ENCODE data around the gene VPS16.
"Not testable (repeated sequence)": the region's sequence is repeated elsewhere in the genome, so short reads cannot be mapped to it uniquely, and the experiment has no call there.

Gene VPS16

GRCh38 chr20:2872459-2873009 lies 32.0 kb downstream of the VPS16 start:
- DNase-seq, result no peak

DNA sequence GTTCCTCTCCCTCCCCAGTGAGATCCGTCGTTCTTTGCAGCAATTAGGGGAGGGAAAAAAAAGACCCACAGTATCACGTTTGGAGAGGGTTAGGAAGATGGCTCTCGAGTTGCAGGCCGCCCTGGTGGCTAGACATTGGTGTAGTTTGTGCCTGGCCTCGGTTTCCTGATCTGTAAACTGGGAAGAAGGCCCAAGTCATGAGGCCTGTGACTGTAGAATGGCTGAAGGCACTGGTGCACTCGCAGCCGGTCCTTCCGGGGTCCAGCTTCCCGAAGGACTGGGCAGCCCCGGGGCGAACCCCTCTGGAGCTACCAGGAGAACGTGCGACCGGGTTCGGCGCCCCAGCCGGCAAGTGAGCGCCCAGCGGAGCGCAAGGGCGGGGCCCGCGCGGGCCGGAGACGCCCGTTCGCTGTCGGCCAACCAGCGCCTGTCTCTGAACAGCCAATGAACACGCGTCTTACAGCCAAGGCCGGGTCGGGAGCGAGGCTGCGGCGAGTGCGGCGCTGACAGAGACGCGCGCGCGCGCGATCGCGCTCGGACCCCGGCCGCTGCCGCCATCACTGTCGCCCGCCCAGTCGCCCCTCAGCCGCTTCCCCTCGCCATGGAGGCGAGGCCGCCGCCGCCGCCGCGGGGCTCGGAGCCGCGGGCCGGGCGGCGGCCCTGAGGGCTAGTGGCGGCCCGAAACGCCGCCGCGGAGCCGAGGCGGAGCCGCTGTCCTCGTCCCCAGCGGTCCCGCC lies 32.6 kb downstream of the VPS16 start, which contains the start of gene PTPRA:
Gene PTPRA, plus strand, starts transcription at position 472 of the 737 bp plus-strand sequence. CDS start 90,797 bp downstream, outside the sequence.
- peak; percentile 93 for DNase-seq

DNA sequence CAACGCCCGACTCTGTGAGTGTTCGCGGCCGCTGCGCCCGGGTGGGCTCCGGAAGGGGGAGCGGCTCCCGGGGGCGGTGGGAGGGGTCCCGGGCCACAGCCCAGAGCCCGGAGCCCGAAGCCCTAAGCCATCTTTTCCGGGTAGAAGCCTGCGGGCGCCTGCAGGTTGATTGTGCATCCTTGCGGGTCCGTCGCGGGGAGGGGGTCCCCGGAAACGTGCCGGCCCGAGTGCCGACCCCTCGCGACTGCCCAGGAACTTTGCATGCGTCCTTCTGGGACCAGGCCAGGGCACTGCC lies 33.1 kb downstream of the VPS16 start:
- peak; percentile 81 for DNase-seq

DNA sequence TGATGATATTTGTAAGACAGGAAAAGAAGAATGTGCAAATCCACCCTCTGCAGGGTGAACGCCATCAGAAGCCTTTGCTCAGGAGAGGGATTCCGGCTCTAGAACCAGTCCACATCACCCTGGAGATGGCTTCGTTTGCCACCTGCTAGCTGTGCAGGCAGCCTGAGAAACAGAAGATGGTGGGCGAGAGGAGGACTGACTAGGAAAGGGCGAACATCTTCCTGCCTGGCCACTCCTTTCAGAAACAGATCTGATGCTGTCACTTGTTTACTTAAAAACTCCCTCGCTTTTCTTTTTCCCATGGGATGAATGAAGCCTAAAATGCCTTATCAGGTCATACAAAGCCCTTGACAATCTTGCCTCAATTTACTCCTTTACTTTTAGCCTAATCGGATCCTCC lies 33.9 kb downstream of the VPS16 start:
- DNase-seq, result no peak

DNA sequence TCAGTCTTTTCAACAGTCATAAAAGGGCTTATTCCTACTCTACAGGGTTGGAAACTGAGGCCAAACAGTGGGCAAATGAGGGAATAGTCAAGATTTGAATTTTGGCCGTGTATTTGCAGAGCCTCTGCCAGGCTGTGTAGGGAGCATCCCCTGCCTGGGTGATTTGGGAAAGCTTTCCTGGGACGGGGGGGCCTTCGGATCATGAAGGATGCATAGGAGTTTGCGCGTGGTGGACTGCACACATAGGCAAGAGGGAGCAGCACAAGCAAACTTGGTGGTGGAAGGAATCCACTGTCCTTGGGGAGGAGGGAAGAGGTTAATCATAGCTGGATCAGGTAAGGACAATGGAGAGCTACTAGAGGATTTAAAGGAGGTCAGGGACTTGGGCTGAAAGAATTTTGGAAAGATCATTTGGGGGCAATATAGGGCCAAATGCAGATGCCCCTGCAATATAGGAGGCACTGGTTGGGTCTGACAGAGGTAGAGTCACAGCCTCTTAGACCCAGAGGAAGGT lies 35.2 kb downstream of the VPS16 start:
- DNase-seq, result no peak

DNA sequence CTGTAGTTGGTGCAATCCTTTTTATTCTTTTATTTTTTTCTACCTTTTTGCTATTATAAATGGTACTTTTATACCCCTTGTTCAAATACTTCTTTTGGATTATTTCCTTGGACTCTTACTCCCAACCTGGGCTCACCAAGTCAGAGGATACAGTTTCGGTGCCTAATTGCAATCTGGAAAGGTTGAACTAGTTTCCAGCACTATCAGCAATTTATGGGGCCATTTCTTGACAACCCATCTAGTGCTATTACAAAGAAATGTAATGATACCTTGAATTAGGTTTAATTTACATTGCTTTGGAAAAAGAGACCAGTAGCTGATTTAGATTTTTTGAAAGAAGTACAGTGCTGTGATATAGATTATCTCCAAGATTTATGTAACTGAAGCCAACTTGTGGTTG lies 38.0 kb downstream of the VPS16 start:
- no peak for DNase-seq

- DNase-seq, result no peak
Measured at GRCh38 chr20:2879146-2879545, 38.6 kb downstream of the VPS16 start.

DNA sequence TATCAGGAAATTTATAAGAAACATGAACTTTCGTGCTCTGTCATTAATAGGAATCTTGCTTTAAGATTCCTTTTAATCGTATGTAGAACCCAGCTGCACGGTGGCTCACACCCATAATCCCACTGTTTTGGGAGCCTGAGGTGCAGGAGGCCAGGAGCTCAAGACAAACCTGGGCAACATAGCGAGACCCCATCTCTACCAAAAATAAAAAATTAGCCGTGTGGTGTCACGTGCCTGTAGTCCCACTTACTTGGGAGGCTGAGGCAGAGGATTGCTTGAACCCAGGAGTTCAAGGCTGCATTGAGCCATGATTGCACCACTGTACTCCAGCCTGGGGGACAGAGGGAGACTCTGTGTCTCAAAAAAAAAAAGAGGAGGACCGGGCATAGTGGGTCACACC lies 40.1 kb downstream of the VPS16 start:
- no peak for DNase-seq

GRCh38 chr20:2883726-2884637 lies 43.4 kb downstream of the VPS16 start:
- no peak for DNase-seq

GRCh38 chr20:2887715-2888114 lies 47.2 kb downstream of the VPS16 start:
- DNase-seq, result no peak

DNA sequence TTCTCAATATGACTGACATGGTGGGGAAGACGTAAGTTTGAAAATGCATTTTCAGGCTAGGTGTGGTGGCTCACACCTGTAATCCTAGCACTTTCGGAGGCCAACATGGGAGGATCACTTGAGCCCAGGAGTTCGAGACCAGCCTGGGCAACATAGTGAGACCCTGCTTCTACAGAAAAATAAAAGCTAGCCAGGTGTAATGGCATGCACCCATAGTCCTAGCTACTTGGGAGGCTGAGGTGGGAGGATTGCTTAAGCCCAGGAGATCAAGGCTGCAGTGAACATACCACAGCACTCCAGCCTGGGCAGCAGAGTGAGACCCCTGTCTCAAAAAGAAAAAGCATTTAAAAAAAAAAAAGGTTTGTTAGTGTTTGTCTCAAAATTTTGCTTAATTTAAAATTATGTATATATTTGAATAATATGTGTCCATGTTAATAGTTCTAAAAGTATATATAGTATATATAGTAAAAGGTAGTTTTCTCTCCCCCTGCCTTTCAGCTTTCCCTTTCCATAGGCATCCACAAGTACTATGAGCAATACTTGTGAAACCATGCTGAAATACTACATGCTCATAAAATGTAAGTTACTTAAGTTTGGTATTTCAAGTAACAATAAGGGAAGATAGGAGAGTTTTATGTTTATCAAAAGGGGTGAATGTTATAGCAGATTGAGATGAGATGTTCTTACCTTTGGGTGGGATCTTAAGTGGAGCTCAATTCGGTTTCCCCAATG lies 47.8 kb downstream of the VPS16 start:
- no peak for DNase-seq

DNA sequence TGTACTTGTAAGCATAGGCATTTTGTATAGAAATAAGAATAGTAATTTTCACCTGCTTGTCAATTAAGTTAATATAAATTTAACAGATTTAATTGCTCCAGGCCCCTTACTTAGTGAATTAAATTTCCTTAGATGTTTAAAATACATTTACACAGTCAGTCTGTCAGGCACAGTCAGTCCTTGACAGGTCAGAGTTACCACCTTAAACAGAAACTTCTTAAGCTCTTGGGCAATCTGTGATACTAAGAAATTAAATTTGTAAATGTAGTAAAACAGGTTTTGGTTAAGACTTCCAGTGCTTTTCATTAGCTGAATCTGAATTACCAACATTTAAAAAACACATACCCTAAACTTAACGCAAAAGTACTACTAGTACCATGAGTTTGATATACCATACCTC lies 48.7 kb downstream of the VPS16 start:
- no peak for DNase-seq

DNA sequence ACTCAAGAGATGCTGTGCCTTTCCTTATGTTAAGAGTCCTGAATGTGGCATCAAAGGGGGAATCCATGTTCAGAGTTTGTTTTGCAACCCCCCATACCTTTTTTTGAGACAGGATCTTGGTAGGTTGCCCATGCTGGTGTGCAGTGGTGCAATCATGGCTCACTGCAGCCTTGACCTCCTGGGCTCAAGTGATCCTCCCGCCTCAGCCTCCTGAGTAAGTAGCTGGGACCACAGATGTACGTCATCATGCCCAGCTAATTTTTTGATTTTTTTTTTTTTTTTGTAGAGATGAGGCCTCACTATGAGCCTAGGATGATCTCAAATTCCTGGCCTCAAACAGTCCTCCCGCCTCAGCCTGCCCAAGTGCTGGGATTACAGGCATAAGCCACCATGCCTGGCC lies 49.3 kb downstream of the VPS16 start:
- DNase-seq, result no peak

DNA sequence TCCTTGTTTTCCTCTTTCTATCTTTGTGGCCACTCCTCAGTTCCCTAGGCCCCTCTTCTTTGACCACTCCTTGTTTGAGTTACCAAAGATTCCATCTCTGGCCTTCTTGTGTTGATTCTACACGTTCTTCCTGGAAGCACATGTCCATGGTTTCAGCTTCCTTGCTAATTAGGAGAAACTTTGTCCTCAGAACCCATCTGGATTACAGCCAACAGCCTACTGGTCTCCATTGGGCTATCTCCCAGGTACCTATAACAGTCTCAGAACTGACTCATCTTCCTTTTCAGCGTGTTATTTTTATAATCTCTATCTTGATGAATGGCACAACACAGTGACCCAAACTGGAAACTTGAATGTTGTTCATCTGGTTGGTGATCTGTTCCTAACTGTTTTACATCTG lies 50.2 kb downstream of the VPS16 start:
- DNase-seq, result no peak

- DNase-seq, result no peak
Measured at GRCh38 chr20:2891343-2891742, 50.8 kb downstream of the VPS16 start.

GRCh38 chr20:2892376-2892775 lies 51.8 kb downstream of the VPS16 start:
- no peak for DNase-seq

GRCh38 chr20:2894221-2894620 lies 53.7 kb downstream of the VPS16 start:
- DNase-seq, result no peak

DNA sequence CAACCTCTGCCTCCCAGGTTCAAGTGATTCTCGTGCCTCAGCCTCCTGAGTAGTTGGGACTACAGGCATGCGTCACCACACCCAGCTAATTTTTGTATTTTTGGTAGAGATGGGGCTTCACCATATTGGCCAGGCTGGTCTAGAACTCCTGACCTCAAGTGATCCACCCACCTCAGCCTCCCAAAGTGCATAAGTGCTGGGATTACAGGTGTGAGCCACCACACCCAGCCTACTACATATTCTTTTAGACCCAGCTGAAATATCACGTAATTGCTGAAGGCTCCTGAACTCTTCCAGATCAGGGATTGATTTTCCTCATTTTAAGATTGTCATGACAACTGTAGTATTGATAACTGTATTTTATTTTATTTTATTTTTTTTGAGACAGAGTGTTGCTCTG lies 54.6 kb downstream of the VPS16 start:
- DNase-seq, result not testable (repeated sequence)

GRCh38 chr20:2899243-2899642 lies 58.7 kb downstream of the VPS16 start:
- no peak for DNase-seq

GRCh38 chr20:2900845-2901592 lies 60.5 kb downstream of the VPS16 start:
- no peak for DNase-seq

DNA sequence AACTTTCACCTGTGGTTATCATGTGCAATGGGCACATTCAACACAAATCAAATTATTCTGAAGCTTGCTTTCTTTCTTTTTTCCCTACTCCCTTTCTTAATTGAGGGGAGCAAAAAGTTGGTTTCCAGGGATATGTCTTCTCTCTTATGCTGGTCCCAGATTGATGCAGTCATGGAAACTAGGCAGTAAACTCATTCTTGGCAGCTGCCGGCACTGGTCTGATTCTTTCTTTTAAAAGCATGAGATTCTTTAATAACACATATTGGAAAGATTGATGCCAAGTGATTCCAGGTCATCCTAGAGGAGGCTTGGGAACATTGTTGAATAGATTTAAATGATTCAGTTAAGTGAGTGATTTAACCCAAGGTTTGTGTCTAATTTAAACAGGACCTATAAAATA lies 61.7 kb downstream of the VPS16 start:
- DNase-seq, result no peak

- no peak for DNase-seq
Measured at GRCh38 chr20:2902818-2903217, 62.3 kb downstream of the VPS16 start.

All from GDM1 (cell line).